ENCODE results near the gene ACKR3. TPM values are rescaled to one million over a fixed set of nuclear protein-coding genes. Genes with fewer than 3 reads are reported as not detected.

ACKR3 gene
- total and polyA plus RNA-seq, 10 of the 15 experiments (the other 5 are each of a cell fraction or from before 2014, with no cell fraction given): 3.0 to 154 (median 6.4) TPM

DNA sequence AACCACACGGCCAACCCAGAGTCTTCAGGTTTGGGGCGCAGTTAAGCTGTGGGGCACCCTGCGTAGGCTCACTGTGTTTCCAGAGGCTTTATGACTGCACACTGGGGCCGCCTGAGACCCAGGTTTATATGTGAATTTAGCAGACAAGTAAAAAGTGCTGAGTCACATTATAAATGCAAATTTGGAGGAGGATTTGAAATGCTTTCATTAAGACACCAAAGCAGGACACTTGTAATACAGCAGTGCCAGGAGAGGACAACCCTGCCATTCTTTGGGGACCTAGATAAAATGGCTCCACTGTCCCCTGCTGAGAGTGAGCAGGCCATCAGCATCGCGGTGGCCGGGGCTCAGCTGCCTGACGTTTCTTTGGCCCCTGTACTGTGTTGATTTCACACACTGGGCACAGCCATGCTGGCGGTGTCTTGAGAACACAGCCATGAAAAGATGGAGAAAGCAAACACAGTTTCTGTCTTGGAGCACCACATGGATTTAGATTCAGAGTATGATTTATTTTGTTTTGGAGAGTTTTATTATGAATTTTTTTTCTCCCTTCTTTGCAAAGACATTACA is 10.2 kb downstream of the ACKR3 start:
- Histone ChIP-seq H3K79me2 (ENCODE audit: control insufficient read depth, insufficient read depth, low read length) (peaks cover 6% of the 10 kb centered on the region), H3K4me1 (ENCODE audit: control insufficient read depth, insufficient read depth, low read length) (peaks cover 3% of the 10 kb centered on the region; the same call in 1 of the 2 replicates), H2AFZ (ENCODE audit: control insufficient read depth, low read depth, low read length) (no peak overlapping the region), H4K20me1 (ENCODE audit: control insufficient read depth, insufficient read depth) (no peaks in the 10 kb centered on the region), H3K4me2 (ENCODE audit: control insufficient read depth, insufficient read depth) (no peak overlapping the region), H3K9ac (ENCODE audit: control insufficient read depth, insufficient read depth, low read length) (no peak overlapping the region), H3K36me3 (ENCODE audit: control insufficient read depth in 2 of 2, insufficient read depth in 2 of 2, low read length in 1 of 2) (peaks cover 7 to 11% of the 10 kb centered on the region in 2 experiments; a peak in 3 of 4 replicates), H3K27me3 (replicated peaks in 1 of 2; ENCODE audit: control insufficient read depth in 2 of 2, insufficient read depth in 2 of 2, low read length in 1 of 2) (no peaks in the 10 kb centered on the region), H3K27ac (ENCODE audit: control insufficient read depth, insufficient read depth) (no peak overlapping the region), H3K9me3 (replicated peaks; ENCODE audit: control insufficient read depth, insufficient read depth, low read length) (no peaks in the 10 kb centered on the region; the same call in 2 of the 3 replicates), H3K4me3 (no peak overlapping the region)
- no TSS peak for BruUV-seq (replicated peaks)
- intact Hi-C loops (cut with micrococcal nuclease; ENCODE audit: unreplicated experiment): no loop called here
- ChIA-PET POLR2A (no interaction called here), CTCF (interaction anchor here (1.4 kb wide), 1 partner anchor 67 kb away, joined by 4 read pairs; no protein-coding TSS in a partner anchor), SMC1A (ENCODE audit: uncharacterized antibody, unreplicated experiment) (interaction anchor here (1.4 to 1.5 kb wide), 2 partner anchors 10 to 67 kb away, joined by 3 to 6 read pairs; partner anchors contain the start of gene ACKR3), RAD21 (ENCODE audit: unreplicated experiment) (no interaction called here)
- TF ChIP-seq IKZF2 (IDR thresholded peaks at IDR 0.05) (no peak), BACH1 (IDR thresholded peaks at IDR 0.05; ENCODE audit: borderline replicate concordance) (peak; percentile 97), MYC (IDR thresholded peaks at IDR 0.05; ENCODE audit: insufficient read depth, insufficient read length, insufficient replicate concordance, low read length, severe bottlenecking) (no peak), RBBP5 (conservative IDR thresholded peaks at IDR 0.05) (no peak), SMARCA5 (IDR thresholded peaks at IDR 0.05) (no peak), ATF7 (IDR thresholded peaks at IDR 0.05; ENCODE audit: low read depth) (no peak), ETV6 (conservative IDR thresholded peaks at IDR 0.05 in 1 of 2, IDR thresholded peaks at IDR 0.05 in 1 of 2; ENCODE audit: borderline replicate concordance in 1 of 2, low read depth in 1 of 2) (no peak), RAD51 (IDR thresholded peaks at IDR 0.05) (no peak)
- TF ChIP-seq, protein P1, sequence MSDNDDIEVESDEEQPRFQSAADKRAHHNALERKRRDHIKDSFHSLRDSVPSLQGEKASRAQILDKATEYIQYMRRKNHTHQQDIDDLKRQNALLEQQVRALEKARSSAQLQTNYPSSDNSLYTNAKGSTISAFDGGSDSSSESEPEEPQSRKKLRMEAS (IDR thresholded peaks at IDR 0.05; ENCODE audit: low read depth, low read length): no peak
- DNase-seq (ENCODE audit: low read depth, low spot score) (no peak), ATAC-seq (no peak), FAIRE-seq (no peak)
- WGBS (ENCODE audit: insufficient coverage, insufficient replicate concordance, low lambda C conversion rate, missing lambda C conversion rate): 92% methylated on average over 9 of the region's 9 CpGs
- in situ Hi-C loops (cut with MboI): no loop called here
